Liver (tissue), 3 donors: Measurements from ENCODE around the gene PFKFB4.

ENCODE experiments used
- CTCF ChIP-seq: fragments of 150-350 bp; IDR thresholded peaks from 2 replicates; pipeline ENCODE4 v1.5.1; 2017; ENCODE audit warnings: improper control_type of control experiment, low read depth, low read length; ENCODE audit not compliant: missing input control
- RAD21 ChIP-seq, 2 donors: IDR thresholded peaks; 2 replicates each; pipeline ENCODE4 v1.6.1; 2016; ENCODE audit warnings: antibody characterized with exemption in 2 of 2, mild to moderate bottlenecking in 2 of 2
- RXRA ChIP-seq, 2 donors: IDR thresholded peaks; 2 replicates each; pipeline ENCODE4 v1.6.1; 2017 to 2018; ENCODE audit warnings: antibody characterized with exemption in 2 of 2, mild to moderate bottlenecking in 1 of 2
- SP1 ChIP-seq: IDR thresholded peaks from 2 replicates; pipeline ENCODE4 v1.6.1; 2018; ENCODE audit warnings: antibody characterized with exemption, mild to moderate bottlenecking
- TAF1 ChIP-seq: conservative IDR thresholded peaks from 2 replicates; pipeline ENCODE4 v1.6.1; 2016; ENCODE audit warnings: antibody characterized with exemption, mild to moderate bottlenecking
- YY1 ChIP-seq: IDR thresholded peaks from 2 replicates; pipeline ENCODE4 v1.6.1; 2016; ENCODE audit warnings: antibody characterized with exemption, mild to moderate bottlenecking
- TF ChIP-seq, protein P1 (sequence below): IDR thresholded peaks from 2 replicates; pipeline ENCODE4 v1.6.1; 2016; ENCODE audit warnings: antibody characterized with exemption
- donor health status: healthy.
- donor health status: healthy.

DNA sequence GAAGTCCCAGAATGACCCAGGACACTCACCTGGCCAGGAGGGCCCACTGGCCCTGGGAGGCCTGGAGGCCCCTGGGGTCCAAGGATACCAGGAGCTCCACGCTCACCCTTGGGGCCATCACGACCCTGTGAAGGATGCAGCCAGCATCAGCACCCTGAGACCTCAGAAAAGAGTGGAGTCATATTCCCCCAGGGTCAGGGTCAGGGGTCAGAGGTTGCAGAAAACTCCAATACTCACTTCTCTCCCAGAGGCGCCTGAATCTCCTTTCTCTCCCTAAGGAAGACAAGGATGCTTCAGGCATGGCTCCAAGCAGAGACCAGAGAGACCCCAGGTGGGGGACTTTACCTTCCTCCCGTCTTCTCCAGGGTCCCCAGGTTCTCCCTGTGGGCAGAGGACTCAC lies 20.0 kb upstream of the PFKFB4 start:
- TF ChIP-seq, protein P1, sequence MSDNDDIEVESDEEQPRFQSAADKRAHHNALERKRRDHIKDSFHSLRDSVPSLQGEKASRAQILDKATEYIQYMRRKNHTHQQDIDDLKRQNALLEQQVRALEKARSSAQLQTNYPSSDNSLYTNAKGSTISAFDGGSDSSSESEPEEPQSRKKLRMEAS = no peak
- TF ChIP-seq YY1 (no peak), CTCF (no peak), SP1 (no peak), TAF1 (no peak), RXRA (IDR thresholded peaks at IDR 0.05) (no peak), RAD21 (IDR thresholded peaks at IDR 0.05) (no peak)
